ENCODE data around the gene ADAM19. TPM values are rescaled to one million over a fixed set of nuclear protein-coding genes. Genes with fewer than 3 reads are reported as not detected.

Gene ADAM19
- total RNA-seq, 1 donor from 2014 or later: 314 TPM

DNA sequence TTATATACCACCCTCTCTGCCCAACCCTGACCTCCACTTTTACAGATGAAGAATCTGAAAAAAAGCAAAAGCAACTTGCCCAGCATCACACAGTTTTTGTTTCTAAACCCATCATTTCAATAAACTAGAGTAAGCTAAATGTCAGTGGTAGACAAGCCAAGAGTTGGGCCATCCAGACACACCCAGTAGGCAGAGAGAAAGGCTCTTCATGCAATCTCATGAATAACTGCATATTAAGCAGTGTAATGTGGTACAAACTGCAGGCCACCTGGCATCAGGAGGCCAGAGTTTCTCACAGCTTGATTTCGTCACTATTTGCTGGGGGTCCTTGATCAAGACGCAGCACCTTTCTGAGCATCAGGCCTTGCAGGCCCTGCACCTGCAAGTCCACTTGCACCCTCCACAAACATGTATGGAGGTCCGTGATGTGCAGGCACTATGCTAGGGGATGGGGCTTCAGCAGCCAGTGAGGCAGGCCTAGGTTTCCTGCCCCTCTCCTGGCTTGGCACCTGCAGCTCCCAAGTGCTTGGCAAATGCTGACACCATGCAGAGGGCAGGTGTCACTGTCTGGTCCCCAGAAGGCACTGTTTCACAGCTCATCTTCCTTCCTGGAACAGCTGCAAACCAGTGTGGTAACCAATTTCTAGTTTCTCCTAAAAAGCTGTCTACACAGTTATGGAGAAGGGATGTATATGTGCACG is 29.8 kb downstream of the ADAM19 start:
- intact Hi-C loops (cut with micrococcal nuclease): loop anchor here (2.0 to 10.0 kb wide), 2 partner anchors 125 to 521 kb away; partner anchors contain the start of gene C5orf52

GRCh38 chr5:157544623-157544989 is 31.0 kb downstream of the ADAM19 start:
- intact Hi-C loops (cut with micrococcal nuclease): loop anchor here (1.0 to 10.0 kb wide), 9 partner anchors 27 to 1718 kb away; partner anchors contain the start of genes C5orf52, CLINT1, ITK and UBLCP1

- intact Hi-C loops (cut with micrococcal nuclease): loop anchor here (1.0 to 10.0 kb wide), 9 partner anchors 27 to 1718 kb away; partner anchors contain the start of genes C5orf52, CLINT1, ITK and UBLCP1
These were observed 31.6 kb downstream of the ADAM19 start for GRCh38 chr5:157543825-157544622.

- intact Hi-C loops (cut with micrococcal nuclease): loop anchor here (5.0 to 10.0 kb wide), 6 partner anchors 175 to 1720 kb away; partner anchors contain the start of genes CLINT1, ITK and UBLCP1
These were observed 33.1 kb downstream of the ADAM19 start for GRCh38 chr5:157542282-157543000.

- intact Hi-C loops (cut with micrococcal nuclease): loop anchor here (1.0 to 10.0 kb wide), 9 partner anchors 29 to 1721 kb away; partner anchors contain the start of genes CLINT1, ITK, LSM11 and THG1L
These were observed 34.0 kb downstream of the ADAM19 start for GRCh38 chr5:157541447-157542118.

GRCh38 chr5:157540707-157541446 is 34.7 kb downstream of the ADAM19 start:
- intact Hi-C loops (cut with micrococcal nuclease): loop anchor here (1.0 to 10.0 kb wide), 10 partner anchors 30 to 1721 kb away; partner anchors contain the start of genes CLINT1, ITK, LSM11 and THG1L

DNA sequence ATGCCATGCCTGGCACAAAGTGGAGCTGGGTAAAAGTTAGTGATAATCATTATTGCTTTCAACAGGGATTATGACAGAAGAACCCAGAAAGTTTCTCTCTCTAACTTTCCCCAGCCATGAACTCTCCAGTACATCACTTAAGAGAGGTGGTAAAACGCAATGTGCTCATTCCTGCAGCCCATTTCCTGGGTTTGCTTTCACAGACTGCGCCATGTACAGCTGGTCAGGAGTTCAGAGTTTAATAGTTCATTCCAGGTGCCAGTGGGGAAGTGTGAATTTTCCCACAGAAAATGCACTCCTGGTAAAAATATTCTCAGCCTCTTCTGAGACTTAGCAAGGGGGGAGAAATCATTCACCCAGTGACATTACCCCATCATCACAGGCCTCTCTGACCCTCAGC is 35.5 kb downstream of the ADAM19 start:
- intact Hi-C loops (cut with micrococcal nuclease): loop anchor here (1.0 to 10.0 kb wide), 8 partner anchors 31 to 1722 kb away; partner anchors contain the start of genes CLINT1, ITK and UBLCP1

GRCh38 chr5:157539503-157540022 is 36.0 kb downstream of the ADAM19 start:
- intact Hi-C loops (cut with micrococcal nuclease): loop anchor here (1.0 to 10.0 kb wide), 8 partner anchors 31 to 1723 kb away; partner anchors contain the start of genes CLINT1, ITK and UBLCP1

DNA sequence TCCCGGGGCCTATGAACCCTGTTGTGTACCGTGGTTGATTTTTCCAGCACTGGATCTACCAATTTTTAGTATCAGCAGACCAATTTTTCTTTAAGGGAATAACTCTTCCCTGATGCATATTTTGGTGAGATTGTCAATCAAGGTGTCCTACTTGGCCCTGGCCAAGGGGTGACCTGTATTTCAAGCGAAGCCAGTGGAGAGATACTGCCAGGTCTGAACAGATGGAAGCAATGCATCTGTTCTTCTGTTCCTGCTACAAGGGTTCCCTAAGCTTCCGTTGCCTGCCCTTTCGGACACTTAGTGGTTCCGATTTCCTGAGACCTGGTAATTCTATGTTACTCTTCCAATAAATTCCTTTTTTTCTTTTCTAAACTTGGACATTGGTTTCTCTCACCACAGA is 37.3 kb downstream of the ADAM19 start:
- intact Hi-C loops (cut with micrococcal nuclease): no loop called here

DNA sequence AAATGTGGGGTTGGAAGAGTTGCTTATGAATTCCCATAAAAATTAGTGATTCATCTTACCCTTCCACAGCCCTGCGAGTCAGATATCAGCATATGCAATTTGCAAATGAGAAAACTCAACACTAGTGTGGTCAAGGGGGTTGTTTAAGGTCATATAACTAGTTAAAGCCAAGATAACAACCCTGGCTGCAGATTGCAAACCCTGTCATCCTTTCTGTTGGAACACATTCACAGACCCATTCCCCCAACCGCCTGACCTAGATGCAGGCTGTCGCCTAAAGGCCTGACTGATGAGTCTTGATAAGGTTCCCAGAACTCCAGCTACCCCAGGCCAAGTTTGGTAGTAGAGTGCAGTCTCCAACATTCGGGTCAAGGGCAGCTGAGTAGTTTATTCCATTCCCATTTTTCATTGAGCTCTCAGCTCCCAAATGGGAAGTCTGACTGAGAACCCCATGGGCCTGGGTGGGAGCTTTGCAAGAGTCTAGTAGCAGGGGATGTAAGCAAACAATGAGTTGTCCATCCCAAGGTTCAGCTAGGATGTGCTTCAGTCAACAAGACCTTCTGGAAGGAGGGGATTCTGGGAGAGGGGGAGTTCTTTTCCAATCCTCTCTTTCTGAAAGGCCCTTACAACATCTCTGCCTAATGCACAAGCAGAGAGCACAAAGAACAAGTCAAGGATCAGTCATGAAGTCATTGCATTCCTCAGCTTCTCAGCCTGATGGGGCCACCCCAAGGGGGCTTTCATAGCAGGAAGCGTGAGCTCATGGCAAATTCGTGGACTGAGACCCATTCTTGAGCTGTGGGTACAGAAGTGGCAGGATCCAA is 40.3 kb downstream of the ADAM19 start:
- intact Hi-C loops (cut with micrococcal nuclease): no loop called here

DNA sequence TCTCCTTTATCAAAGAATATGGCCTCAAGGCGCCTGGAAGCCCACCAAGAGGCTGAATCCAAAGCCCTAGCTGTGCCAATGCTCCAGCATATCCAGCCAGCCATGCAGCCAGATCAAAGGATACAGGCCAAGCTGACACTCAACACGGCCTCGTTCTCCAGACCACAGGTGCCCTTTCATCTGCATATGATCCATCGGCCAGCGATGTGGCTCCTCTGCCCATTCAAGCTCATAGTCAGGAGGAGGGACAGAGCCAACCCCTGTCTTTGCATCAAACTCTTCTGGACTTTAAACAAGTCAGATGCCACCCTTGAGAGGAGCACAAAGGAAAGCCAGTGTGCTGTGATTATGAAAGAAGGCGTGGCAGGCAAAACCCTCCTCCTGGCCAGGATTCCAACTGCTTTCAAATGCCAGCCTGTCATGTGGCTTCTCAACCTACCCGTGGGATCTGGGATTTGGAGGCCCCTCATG is 42.5 kb downstream of the ADAM19 start:
- intact Hi-C loops (cut with micrococcal nuclease): no loop called here

- intact Hi-C loops (cut with micrococcal nuclease): no loop called here
These were observed 43.6 kb downstream of the ADAM19 start for GRCh38 chr5:157532022-157532421.

GRCh38 chr5:157530226-157530972 is 45.2 kb downstream of the ADAM19 start:
- intact Hi-C loops (cut with micrococcal nuclease): no loop called here

GRCh38 chr5:157529002-157529401 is 46.6 kb downstream of the ADAM19 start:
- intact Hi-C loops (cut with micrococcal nuclease): no loop called here

DNA sequence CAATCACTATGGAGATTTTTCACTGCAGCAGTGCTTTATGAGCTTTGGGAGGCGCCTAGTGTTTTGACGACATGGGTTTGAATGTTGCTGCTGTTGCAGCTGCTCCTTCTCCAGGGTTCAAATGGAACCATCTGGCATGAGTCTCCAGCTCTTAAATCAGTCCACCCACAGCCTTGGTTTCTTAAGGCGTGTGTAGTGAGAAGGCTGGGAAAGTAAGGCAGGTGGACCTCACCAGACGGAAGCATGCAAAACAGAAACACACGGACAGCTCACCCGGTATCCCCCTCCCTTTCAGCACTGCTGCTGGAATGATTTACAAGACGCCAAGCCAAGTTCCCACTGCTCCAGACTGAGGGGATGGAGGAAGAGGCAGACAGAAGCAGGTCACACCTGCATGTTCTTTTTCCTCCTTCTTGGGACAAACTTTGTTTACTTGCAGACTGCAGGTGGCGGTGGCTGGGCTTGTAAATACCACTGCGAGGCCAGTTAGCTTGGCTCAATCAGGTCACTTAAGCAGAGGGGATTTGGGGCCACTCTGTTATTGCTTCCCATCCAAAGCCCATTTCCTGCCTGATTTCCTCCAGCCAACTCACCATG is 47.4 kb downstream of the ADAM19 start:
- intact Hi-C loops (cut with micrococcal nuclease): no loop called here

GRCh38 chr5:157524887-157525286 is 50.7 kb downstream of the ADAM19 start:
- intact Hi-C loops (cut with micrococcal nuclease): no loop called here

DNA sequence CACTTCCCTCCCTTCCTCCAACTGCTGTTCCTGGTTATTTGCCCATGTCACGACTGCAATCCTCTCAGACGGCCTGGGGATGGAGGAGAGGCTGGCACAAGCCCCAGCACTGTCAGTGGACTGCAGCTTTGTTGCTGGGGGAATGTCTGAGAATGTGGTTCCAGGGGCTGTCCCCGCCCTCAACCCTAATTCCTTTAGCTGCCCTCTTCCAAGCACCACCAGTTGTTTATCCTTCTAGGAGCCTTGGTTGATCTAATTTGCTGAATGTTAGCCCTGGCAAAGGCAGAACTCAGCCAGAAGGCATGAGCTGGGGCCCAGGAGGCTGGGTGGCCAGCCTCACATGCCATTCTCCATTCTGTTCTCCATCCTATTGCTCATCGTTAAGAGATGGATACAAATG is 51.6 kb downstream of the ADAM19 start:
- intact Hi-C loops (cut with micrococcal nuclease): no loop called here

DNA sequence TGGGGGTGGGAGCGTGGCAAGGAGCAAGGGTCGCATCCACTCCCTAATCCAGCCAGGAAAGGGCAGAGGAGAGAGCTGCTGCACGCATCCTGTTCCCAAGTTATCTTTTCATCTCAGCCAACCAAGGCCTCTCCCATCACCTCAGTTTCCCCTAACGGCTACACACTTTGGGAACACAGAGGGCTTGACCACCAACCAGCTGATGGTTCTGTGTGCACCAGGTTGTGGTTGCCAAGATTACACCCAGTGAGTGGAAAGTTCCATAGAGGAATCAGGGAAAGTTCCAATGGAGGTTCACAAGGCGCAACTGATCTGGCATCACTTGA is 53.9 kb downstream of the ADAM19 start:
- intact Hi-C loops (cut with micrococcal nuclease): no loop called here

Measured in T-helper 2 cell treated with Interferon-gamma antibody and Interleukin-4, amounts not matched to agents 100 ng/mL and 5 ng/mL, for 36 hours (primary cell).